Hypothalamus (tissue), 51 donors: ENCODE data around the gene AIRE.
"Not testable (repeated sequence)": the region's sequence is repeated elsewhere in the genome, so short reads cannot be mapped to it uniquely, and the experiment has no call there.

Experiments
- DNase-seq, 51 donors: peaks; one replicate each; lab custom pipeline; 2025; lab: John Stamatoyannopoulos, UW

AIRE gene

GRCh38 chr21:44333509-44334328, 48.0 kb downstream of the AIRE start:
- no peak for DNase-seq

GRCh38 chr21:44334329-44335030, 48.8 kb downstream of the AIRE start:
- no peak for DNase-seq

DNA sequence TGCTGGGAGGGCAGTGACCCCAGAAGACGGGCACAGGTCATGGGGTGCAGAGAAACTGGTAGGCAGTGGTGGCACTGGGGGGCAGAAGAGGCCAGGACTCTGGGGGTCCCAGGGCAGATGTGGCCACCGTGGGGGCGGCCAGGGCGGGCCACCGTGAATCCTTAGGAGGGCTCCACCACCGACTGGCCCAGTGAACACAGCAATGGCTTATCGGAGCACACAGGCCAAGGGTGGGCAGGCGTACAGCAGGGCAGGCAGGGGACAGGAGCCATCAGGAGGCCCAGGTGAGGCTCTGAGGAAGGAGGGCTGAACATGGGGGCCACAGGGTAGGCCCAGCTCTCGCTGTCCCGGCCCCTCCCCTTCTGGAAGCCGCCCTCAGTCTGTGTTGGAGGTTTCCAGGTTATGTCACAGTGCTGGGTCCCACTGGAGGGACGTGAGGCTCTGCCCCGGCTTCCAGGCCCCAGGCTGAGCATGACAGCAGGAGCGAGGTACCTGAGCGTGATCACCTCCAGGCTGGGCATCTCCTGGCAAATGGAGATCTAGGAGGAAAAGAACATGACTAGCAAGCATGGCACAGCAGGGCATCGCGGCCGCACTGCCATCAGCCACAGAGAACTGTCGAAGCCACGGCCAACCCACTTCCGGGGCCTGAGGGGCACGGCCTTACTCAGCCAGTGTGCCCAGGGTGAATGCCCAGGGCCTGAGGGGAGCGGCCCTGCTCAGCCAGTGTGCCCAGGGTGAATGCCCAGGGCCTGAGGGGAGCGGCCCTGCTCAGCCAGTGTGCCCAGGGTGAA, 49.8 kb downstream of the AIRE start:
- no peak for DNase-seq

GRCh38 chr21:44337449-44337848, 51.8 kb downstream of the AIRE start:
- DNase-seq: no peak

GRCh38 chr21:44337941-44338895, 52.5 kb downstream of the AIRE start:
- DNase-seq: peak in 45 of 51 donors; percentile 10 to 90 (median 64)

DNA sequence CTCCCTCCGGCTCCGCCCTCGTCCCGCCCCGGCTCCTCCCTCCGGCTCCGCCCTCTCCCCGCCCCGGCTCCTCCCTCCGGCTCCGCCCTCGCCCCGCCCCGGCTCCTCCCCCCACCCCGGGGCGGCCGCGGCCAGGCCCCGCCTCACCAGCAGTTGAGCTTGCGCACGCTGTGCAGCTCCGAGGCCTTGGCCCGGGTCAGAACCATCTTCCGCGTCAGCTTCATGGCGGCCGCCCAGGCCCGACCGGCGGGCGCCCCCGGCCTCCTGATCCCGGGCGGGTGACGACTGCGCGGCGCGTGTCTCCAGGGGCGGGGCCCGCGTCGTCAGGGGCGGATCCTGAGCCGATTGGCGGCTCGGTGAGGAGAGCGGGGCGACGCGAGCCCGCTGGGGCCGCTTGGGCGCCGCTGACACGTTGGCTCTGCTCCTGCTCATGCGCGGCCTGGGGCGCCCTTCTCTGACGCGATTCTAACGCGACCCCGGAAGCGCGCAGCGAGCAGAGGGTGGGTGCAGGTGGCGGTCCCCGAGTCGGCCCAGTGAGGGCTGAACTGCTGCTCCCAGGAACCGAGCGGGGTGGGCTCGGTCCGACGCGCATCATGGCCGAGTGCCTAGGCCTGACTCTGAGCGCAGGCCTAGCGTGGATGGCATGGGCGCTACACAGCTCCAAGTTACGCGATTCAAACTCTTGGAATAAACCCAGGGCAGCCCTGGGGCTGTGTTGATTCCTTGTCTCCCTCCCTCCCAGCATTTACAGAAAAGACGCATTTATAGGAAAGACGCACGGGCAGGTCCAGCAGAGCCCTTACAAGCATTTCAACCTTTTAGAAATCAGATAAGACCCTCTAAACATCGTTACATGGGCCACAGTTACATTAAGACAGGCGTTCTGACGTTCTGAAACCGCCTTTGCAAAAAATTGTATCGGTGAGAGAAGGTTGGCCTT, 53.6 kb downstream of the AIRE start, which contains the start of gene CFAP410:
CFAP410 (minus strand) TSS at position 420 of the 940 bp plus-strand sequence; CDS start at position 224, 196 bp downstream.
- peak; percentile 83 to 100 (median 94) for DNase-seq

- not testable (repeated sequence) for DNase-seq
Measured at GRCh38 chr21:44341726-44342458, 56.2 kb downstream of the AIRE start.

GRCh38 chr21:44342981-44343380, 57.3 kb downstream of the AIRE start:
- not testable (repeated sequence) for DNase-seq

DNA sequence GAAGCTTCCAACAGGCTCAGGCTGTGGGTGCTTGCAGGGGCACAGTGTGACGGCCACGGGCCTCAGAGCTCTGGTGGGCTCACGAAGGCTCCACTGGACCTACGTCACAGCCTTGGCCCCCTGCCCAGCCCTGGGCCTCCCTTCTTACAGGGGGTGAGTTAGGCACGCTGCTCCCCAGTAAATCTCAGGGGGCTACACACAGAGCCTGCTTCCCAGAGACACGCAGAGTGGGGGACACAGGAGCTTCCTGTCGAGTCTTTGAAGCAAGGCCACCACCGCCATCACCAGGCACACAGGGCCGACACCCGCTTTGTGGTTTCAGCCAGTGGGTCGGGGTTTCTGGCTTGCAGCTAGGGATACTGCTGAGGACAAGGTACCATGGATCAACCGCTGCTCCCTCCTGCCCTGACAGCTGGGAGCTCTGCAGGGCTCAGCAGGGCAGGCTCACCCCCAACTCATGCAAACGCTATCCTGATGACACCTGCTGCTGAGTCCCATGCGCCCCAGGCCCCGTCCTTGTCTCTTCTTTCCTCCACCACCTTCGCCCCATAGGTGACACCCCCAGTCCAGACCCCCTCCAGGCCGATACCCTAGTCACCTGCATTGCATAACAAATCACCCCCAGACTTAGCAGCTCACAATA, 59.0 kb downstream of the AIRE start:
- no peak for DNase-seq

DNA sequence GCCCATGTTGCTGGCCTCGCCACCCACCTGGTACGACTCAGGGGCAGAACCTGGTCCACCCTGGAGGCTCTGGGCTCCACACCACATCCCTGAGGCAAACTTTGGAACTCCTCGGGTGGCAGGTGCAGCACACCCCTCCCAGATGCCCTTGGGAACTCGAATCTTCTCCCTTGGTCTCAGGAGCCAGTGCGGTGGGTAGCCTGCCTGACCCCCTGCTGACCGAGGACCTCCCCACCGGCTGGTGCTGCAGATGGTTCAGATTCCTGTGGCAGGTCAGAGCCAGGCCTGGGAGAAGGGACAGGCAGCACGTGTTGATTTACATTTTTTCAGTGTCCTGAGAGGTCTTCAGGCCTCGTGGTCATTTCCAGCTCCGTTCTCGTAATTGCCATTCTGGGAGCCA, 59.8 kb downstream of the AIRE start:
- no peak for DNase-seq

DNA sequence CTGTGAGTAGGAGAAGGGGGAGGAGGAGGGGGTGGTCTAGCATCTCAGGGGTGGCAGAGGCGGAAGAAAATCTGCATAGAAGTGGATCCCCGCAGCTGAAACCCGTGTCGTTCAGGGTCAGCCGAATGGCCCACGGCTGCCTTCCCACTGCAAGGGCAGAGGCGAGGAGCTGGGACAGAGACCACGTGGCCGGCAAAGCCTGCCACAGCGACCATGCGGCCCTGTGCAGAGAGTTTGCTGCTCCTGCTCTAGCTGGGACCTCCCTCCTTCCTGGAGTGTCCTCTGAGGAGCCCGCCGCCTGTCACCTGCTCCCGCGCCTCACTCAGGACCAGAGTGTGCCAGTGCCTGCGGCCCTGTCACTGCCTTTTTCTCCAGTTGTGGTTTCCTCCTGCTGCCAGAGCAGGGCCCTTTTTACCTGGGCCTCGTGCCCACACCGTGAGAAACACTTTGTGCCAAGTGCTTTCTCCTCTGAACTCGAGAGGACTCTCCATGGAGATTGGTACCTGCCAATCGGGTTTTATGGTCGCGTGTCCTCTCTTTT, 62.3 kb downstream of the AIRE start:
- DNase-seq: no peak
